ENCODE results near the gene GNA15.
"Not testable (repeated sequence)": the region's sequence is repeated elsewhere in the genome, so short reads cannot be mapped to it uniquely, and the experiment has no call there.

The GNA15 gene

GRCh38 chr19:3150739-3151329 lies 15.0 kb downstream of the GNA15 start:
- DNase-seq: no peak

DNA sequence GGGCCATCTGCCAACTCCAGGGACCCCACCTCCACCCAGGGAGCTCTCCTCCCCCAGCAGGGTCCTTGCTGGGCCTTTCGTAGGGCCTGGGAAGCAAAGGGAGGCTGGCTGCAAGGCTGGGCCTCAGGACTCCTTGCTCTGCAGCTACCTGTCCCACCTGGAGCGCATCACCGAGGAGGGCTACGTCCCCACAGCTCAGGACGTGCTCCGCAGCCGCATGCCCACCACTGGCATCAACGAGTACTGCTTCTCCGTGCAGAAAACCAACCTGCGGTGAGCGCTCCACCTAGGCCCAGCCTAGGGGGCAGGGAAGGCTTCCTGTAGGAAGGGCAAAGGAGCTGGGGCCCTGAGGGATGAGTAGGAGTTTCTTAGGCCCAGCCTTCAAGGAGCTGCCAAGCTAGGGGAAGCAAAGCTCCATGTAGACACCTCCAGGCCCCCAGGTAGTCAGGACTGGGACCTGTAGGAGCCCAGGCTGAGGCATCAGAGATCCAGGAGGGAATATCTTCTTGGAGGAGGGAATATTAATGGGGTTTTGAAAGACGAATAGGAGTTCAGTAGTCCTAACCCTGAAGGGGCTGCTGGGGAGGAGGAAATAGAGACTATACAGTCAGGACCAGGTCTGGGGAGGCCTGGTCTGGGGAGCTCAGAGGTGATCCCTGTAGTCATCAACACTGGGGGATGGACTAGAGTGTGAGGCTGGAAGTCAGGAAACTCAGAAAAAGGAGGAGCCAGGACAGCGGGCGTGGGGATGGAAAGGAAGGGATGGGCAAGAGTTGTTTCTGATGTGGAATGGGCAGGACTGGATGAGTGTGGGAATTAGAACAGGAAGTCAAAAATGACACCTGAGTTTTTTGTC lies 16.0 kb downstream of the GNA15 start:
- no peak for DNase-seq

GRCh38 chr19:3152419-3152780 lies 16.6 kb downstream of the GNA15 start:
- no peak for DNase-seq

DNA sequence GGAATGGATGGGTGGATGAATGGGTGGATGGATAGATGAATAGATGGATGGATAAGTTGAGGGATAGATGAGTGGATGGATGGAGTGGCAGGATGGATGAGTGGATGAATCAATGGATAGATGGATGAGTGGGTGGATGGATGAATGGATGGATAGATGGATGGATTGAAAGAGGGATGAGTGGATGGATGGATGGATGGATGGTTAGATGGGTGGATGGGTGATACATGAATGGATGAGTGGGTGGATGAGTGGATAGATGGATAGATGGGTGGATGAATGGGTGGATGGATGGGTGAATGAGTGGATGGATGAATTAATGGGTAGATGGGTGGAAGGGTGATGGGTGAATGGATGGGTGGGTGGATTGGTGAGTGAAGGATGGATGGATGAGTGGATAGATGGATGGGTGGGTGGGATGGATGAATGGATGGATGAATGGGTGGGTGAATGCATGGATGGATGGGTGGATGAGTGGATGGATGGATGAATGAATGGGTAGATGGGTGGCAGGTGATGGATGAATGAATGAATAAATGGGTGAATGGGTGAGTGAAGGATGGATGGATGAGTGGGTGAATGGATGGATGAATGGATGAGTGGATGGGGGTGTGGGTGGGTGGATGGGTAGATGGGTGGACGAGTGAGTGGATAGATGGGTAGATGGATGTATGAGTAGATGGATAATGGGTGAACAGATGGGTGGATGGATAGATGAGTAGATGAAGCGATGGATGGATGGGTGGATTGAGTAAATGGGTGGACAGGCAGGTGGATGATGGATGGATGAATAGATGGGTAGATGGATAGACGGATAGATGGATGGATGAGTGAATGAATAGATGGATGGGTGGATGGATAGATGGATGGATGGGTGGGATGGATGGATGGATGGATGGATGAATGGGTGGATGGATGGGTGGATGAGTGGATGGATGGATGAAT lies 17.7 kb downstream of the GNA15 start:
- DNase-seq: no peak

DNA sequence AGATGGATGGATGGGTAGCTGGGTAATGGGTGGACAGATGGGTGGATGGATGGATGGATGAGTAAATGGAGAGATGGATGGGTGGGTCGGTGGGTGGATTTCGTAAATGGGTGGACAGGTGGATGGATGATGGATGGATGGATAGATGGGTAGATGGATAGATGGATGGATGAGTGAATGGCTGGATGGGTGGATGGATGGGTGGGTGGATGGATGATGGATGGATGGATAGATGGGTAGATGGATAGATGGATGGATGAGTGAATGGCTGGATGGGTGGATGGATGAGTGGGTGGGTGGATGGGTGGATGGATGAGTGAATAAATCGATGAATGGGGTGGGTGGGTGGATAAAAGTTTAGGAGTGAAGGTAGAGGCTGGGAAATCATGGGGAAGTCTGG lies 18.6 kb downstream of the GNA15 start:
- DNase-seq: not testable (repeated sequence)

GRCh38 chr19:3154957-3155736 lies 19.3 kb downstream of the GNA15 start:
- peak; percentile 77 for DNase-seq

- DNase-seq: no peak
These were observed 21.4 kb downstream of the GNA15 start for GRCh38 chr19:3157096-3157845.

DNA sequence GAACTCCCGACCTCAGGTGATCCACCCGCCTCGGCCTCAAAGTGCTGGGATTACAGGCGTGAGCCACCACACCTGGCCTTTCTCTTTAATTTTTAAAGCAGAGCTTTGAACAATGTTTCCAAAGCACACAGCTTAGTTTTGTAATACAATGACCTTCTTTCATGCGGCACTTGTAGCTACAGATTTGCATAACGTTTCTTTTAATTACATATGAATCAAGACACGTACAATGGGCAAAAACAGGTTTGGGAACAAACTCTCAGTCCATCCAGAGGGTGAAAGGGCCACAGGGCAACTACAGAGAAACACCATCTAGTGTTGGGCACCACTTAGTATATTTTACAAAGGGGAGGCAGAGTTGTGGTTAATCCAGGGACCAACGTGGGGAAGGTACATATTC lies 23.7 kb downstream of the GNA15 start:
- no peak for DNase-seq

DNA sequence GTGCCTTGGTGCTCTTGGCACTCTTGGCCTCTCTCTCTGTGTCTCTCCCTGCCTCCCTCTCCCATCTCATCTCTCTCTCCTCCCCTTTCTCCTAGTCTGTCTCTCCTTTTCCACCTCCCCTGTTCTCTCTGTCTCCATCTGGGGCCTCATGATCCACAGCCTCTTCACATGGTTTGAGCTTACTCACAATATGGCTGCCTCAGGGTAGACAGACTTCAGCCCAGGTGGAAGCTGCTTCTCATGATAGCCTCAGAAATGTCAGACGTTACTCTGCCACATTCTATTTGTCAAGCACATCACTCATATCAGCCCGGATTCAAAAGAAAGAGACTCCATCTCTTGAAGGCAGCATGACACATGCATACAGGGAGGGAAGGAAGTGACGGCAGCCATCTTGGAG lies 24.4 kb downstream of the GNA15 start:
- DNase-seq: no peak

DNA sequence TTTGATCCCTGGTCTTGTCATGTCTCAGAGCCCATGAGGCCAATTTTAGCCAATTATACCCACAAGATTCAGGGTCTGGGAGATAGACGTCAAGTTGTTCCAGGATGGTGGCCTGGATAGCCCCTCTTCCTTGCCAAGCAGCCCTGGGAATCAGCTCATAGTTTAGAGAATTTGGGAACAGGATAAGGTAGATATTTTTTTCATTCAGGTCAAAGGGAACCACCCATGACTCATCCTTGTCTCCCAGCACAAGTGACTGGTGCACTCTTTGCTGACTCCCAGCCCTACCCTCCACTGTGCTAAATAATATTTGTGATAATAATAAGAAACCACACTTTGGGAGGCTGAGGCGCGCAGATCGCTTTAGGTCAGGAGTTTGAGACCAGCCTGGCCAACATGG lies 25.6 kb downstream of the GNA15 start:
- DNase-seq: no peak

- no peak for DNase-seq
These were observed 26.8 kb downstream of the GNA15 start for GRCh38 chr19:3162418-3163229.

GRCh38 chr19:3163230-3163886 lies 27.5 kb downstream of the GNA15 start:
- DNase-seq: peak; percentile 61

DNA sequence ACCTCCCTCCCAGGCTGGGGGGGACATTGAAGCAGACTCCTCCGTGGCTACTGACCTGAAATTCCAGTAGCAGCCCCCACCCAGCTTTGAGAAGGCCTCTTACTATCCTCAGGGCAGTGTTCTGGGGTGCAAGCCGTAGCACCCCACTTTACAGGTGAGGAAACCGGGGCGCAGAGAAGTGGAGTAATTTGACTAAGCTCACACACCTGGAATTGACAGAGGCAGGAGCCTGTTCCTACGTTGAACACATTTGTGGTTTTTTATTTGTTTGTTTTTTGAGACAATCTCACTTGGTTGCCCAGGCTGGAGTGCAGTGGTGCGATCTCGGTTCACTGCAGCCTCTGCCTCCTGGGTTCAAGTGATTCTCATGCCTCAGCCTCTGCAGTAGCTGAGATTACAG lies 28.1 kb downstream of the GNA15 start:
- no peak for DNase-seq

GRCh38 chr19:3167533-3168272 lies 31.9 kb downstream of the GNA15 start:
- no peak for DNase-seq

DNA sequence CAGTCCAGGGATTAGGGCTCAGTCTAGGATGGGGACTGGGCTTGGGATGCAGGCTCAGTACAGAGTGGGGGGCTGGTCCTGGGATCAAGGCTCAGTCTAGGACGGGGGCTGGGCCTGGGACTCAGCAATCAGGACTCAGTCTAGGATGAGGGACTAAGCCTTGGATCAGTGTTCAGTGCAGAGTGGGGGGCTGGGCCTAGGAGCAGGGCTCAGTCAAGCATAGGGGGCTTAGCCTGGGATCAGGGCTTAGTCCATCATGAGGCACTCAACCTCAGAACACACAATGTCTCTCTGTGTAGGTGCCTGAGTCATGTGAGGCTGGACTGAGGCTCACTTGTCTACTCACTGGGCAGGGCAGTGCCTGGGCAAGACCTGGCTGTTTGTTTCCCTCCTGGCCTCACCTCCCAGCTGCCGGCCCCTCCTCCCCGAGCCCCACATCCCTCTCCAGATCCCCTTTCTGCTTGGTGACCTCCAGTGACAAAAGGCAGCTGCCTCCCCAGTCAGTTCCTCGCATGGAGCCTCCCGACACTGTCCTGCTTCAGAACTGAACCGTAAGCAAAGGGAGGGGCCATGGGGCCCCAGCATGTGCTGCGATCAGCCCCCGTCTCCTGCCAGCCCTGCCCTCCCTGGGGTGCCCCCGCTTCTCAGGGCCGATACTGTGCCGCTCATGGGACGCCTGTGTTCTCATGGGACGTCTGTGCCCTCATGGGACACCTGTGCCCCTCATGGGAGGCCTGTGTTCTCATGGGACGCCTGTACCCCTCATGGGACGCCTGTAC lies 36.2 kb downstream of the GNA15 start:
- DNase-seq: no peak

DNA sequence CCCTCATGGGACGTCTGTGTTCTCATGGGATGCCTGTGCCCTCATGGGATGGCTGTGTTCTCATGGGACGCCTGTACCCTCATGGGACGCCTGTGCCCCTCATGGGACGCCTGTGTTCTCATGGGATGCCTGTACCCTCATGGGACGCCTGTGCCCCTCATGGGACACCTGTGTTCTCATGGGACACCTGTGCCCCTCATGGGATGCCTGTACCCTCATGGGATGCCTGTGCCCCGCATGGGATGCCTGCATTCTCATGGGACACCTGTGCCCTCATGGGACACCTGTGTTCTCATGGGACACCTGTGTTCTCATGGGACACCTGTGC lies 36.8 kb downstream of the GNA15 start:
- not testable (repeated sequence) for DNase-seq

DNA sequence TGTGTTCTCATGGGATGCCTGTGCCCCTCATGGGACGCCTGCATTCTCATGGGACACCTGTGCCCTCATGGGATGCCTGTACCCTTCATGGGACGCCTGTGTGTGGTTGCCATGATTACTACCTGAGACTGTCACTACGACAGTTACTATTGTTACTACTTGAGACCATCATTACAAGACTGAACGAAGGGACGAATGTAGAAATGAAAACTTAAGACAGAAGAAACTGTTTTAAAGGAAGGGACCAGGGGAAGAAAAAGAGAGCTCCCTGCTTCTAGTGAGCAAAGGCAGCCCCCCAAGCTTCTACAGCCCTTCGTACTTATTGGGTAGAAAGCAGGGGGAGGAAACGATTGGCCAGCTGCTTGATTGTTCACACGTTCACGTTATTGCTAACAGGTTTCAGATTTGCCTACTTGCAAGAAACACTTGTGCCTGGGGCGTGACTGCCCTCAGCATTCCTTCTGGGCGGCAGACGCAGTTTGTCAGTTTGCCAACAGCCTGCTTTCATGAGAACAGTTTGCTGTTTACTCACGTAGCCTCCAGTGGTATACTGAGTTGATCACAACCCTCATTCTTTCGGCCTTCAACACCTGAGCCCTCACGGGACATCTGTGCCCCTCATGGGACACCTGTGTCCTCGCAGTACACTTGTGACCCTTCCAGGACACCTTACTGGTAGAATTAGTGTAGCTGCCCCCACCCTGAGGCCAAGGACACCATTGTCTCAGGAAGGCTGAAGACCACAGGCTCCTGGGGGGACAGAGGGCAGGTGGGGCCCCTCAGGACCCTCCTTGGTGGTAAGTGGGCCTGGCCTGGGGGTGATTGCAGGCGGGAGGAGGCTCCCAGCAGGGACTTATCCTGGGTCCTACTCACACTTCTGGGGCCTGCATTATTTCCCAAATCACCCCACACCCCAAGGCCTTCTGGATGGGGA lies 40.2 kb downstream of the GNA15 start:
- DNase-seq: no peak
